Mammary epithelial cell (primary cell): ENCODE results near the gene USF1.
A peak's percentile ranks its signal among the peaks of the same experiment; 100 is the strongest.

ENCODE experiments used
- CTCF ChIP-seq, 2 donors: IDR thresholded peaks in 1 of 2; conservative IDR thresholded peaks in 1 of 2; 2 replicates each; pipeline ENCODE4 v1.5.1; 2011 to 2012; ENCODE audit warnings: inconsistent platforms in 2 of 2, low read length in 2 of 2, mild to moderate bottlenecking in 2 of 2, control low read depth in 1 of 2, low read depth in 1 of 2; ENCODE audit not compliant: insufficient read depth in 1 of 2; ENCODE audit errors: extremely low read depth in 1 of 2
- EZH2 ChIP-seq: IDR thresholded peaks from 2 replicates; pipeline ENCODE4 v1.6.1; 2012; ENCODE audit warnings: low read length, inconsistent platforms, borderline replicate concordance

DNA sequence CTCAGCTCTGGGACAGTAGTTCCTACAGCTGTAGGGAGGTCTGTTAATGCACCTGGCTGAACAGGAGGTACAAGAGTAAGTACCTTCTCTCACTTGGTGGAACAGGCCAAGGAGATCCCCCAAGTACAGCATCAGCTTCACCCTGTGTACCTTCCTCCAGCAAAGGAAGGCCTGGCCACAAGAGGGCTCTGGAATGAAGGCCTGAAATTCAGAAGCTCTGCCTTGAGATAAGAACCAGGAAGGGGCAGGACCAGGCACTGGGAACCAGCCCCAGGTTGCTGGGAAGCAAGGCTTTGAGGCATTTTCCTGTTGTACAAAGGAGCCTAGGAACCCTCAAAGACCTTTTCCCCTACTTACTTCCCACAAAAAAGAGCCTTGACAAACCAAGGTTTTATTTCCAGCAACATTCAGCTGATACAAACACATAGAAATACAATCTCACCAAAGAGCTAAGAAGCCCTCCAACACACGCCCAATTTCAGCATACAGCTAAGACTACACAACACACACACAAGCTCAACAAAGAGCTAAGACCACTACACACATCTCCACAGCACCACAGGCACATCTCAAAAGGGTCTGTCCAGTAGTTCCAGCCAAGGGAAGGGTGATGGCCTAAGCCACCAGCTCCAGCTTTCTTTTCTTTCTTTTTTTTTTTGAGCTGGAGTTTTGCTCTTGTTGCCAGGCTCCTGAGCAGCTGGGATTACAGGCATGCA lies 48.3 kb downstream of the USF1 start:
- TF ChIP-seq CTCF (conservative IDR thresholded peaks at IDR 0.05 in 1 of 2, IDR thresholded peaks at IDR 0.05 in 1 of 2; ENCODE audit: extremely low read depth in 1 of 2, insufficient read depth in 1 of 2, low read depth in 1 of 2, low read length in 2 of 2) (peak; percentile 59 to 71), EZH2 (no peak)
